Vagina (tissue), 2 donors: ENCODE results near the gene FAM43B.

Experiments used
- CTCF ChIP-seq, 3 experiments: fragments of 450-650 bp in 2 of 3; fragments of 200-600 bp in 1 of 3; sonication (generic) in 1 of 3; IDR thresholded peaks; one replicate each; pipeline ENCODE4 v1.5.1; 2017 to 2019; ENCODE audit warnings: antibody characterized with exemption in 3 of 3, mild to moderate bottlenecking in 2 of 3, moderate library complexity in 2 of 3
- POLR2A ChIP-seq, 2 donors: fragments of 450-650 bp; IDR thresholded peaks; one replicate each; pipeline ENCODE4 v1.6.1; 2017; ENCODE audit warnings: antibody characterized with exemption in 2 of 2, mild to moderate bottlenecking in 2 of 2, moderate library complexity in 2 of 2
- POLR2AphosphoS5 ChIP-seq, 2 donors: sonication (generic); formaldehyde crosslinking; IDR thresholded peaks; one replicate each; pipeline ENCODE4 v1.9.0; 2017; ENCODE audit warnings: antibody characterized with exemption in 2 of 2, mild to moderate bottlenecking in 2 of 2, low read depth in 1 of 2; ENCODE audit not compliant: insufficient read depth in 1 of 2

GRCh38 chr1:20560966-20561365 lies 8.6 kb downstream of the FAM43B start:
- TF ChIP-seq CTCF (IDR thresholded peaks at IDR 0.05) (no peak), POLR2A (IDR thresholded peaks at IDR 0.05) (no peak), POLR2AphosphoS5 (IDR thresholded peaks at IDR 0.05; ENCODE audit: insufficient read depth in 1 of 2, low read depth in 1 of 2) (no peak)
